HG02870 (cell line): Measurements from ENCODE around the gene COL4A2.

Source experiments
- ATAC-seq: cut with Tn5 transposase; IDR thresholded peaks from one replicate; pipeline ENCODE4 v1.9.1; 2021; ENCODE audit warnings: mild to moderate bottlenecking, moderate library complexity; ENCODE audit not compliant: unreplicated experiment

COL4A2 gene

GRCh38 chr13:110430391-110431336 lies 123.6 kb downstream of the COL4A2 start:
- ATAC-seq, result no peak

- no peak for ATAC-seq
Observed at GRCh38 chr13:110431425-110432294, 124.6 kb downstream of the COL4A2 start.

- no peak for ATAC-seq
Observed at GRCh38 chr13:110432522-110432921, 125.4 kb downstream of the COL4A2 start.

- ATAC-seq, result no peak
Observed at GRCh38 chr13:110433014-110433413, 125.9 kb downstream of the COL4A2 start.

- no peak for ATAC-seq
Observed at GRCh38 chr13:110434629-110435028, 127.5 kb downstream of the COL4A2 start.

- ATAC-seq, result no peak
Observed at GRCh38 chr13:110435331-110435730, 128.2 kb downstream of the COL4A2 start.

- ATAC-seq, result no peak
Observed at GRCh38 chr13:110436276-110436675, 129.2 kb downstream of the COL4A2 start.

- ATAC-seq, result no peak
Observed at GRCh38 chr13:110436786-110437370, 129.8 kb downstream of the COL4A2 start.

GRCh38 chr13:110438211-110438610 lies 131.1 kb downstream of the COL4A2 start:
- no peak for ATAC-seq

GRCh38 chr13:110438776-110439175 lies 131.7 kb downstream of the COL4A2 start:
- no peak for ATAC-seq

GRCh38 chr13:110440946-110441731 lies 134.1 kb downstream of the COL4A2 start:
- no peak for ATAC-seq

- no peak for ATAC-seq
Observed at GRCh38 chr13:110442930-110443621, 136.0 kb downstream of the COL4A2 start.

- peak; percentile 28 for ATAC-seq
Observed at GRCh38 chr13:110443622-110444225, 136.6 kb downstream of the COL4A2 start.

GRCh38 chr13:110444226-110444653 lies 137.2 kb downstream of the COL4A2 start:
- peak; percentile 54 for ATAC-seq

GRCh38 chr13:110445183-110445582 lies 138.1 kb downstream of the COL4A2 start:
- peak; percentile 23 for ATAC-seq

GRCh38 chr13:110445722-110446574 lies 138.9 kb downstream of the COL4A2 start:
- ATAC-seq, result no peak

- ATAC-seq, result no peak
Observed at GRCh38 chr13:110446575-110446890, 139.4 kb downstream of the COL4A2 start.

GRCh38 chr13:110447058-110447511 lies 140.0 kb downstream of the COL4A2 start:
- ATAC-seq, result peak; percentile 40
